ENCODE results near the gene FYB1. TPM values are rescaled to one million over a fixed set of nuclear protein-coding genes. Genes with fewer than 3 reads are reported as not detected.
"Not testable (repeated sequence)": the region's sequence is repeated elsewhere in the genome, so short reads cannot be mapped to it uniquely, and the experiment has no call there.

The FYB1 gene
- total and polyA plus RNA-seq, 8 donors = 2.0 to 22.9 (median 4.2) TPM

DNA sequence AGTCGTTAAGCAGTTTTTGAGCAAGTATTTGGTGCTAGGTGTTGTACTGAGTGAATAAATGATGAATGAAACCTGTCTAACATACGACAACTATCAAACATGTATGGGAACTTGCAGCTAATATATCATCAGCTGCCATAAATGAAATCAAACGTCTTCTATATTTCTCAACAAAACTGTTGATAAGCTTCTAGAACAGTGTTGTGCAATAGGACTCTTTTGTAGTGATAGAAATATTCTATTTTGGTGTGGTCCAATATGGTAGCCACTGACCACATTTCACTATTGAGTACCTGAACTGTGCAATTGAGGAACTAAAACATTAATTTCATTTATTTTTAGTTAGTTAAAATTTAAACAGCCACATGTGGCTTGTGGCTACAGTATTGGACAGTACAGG lies 16.3 kb upstream of the FYB1 start:
- no peaks in the 10 kb centered on the region for H3K27me3 ChIP-seq
- H3K27ac ChIP-seq = no peak overlapping the region
- H3K4me1 ChIP-seq = peaks cover 0 to 9% (median 0%) of the 10 kb centered on the region in 4 donors
- TF ChIP-seq POLR2AphosphoS5 (IDR thresholded peaks at IDR 0.05) (no peak), POLR2A (IDR thresholded peaks at IDR 0.05) (no peak), EP300 (IDR thresholded peaks at IDR 0.05) (no peak)
- TF ChIP-seq, protein P1, sequence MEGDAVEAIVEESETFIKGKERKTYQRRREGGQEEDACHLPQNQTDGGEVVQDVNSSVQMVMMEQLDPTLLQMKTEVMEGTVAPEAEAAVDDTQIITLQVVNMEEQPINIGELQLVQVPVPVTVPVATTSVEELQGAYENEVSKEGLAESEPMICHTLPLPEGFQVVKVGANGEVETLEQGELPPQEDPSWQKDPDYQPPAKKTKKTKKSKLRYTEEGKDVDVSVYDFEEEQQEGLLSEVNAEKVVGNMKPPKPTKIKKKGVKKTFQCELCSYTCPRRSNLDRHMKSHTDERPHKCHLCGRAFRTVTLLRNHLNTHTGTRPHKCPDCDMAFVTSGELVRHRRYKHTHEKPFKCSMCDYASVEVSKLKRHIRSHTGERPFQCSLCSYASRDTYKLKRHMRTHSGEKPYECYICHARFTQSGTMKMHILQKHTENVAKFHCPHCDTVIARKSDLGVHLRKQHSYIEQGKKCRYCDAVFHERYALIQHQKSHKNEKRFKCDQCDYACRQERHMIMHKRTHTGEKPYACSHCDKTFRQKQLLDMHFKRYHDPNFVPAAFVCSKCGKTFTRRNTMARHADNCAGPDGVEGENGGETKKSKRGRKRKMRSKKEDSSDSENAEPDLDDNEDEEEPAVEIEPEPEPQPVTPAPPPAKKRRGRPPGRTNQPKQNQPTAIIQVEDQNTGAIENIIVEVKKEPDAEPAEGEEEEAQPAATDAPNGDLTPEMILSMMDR (IDR thresholded peaks at IDR 0.05) = no peak
- H3K36me3 ChIP-seq = no peaks in the 10 kb centered on the region
- 38 to 63% (median 57%) methylated on average over 3 of the region's 3 CpGs for WGBS, 5 donors
- intact Hi-C loops (cut with DNase I; ENCODE audit: low total_unique reads) = no loop called here
- H3K9me3 ChIP-seq = peaks cover 0 to 6% (median 0%) of the 10 kb centered on the region in 4 donors
- DNase-seq = no peak
- H3K4me3 ChIP-seq = no peak overlapping the region

DNA sequence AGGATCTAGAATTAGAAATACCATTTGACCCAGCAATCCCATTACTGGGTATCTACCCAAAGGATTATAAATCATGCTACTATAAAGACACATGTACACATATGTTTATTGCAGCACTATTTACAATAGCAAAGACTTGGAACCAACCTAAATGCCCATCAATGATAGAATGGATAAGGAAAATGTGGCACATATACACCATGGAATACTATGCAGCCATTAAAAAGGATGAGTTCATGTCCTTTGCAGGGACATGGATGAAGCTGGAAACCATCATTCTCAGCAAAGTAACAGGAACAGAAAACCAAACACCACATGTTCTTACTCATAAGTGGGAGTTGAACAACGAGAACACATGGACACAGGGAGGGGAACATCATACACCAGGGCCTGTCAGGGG lies 15.1 kb upstream of the FYB1 start:
- intact Hi-C loops (cut with DNase I; ENCODE audit: low total_unique reads); H3K4me1 ChIP-seq; DNase-seq; H3K27ac ChIP-seq; H3K36me3 ChIP-seq; H3K9me3 ChIP-seq; H3K27me3 ChIP-seq; H3K4me3 ChIP-seq: not testable (repeated sequence)
- 71 to 93% (median 87%) methylated on average over 1 of the region's 1 CpG for WGBS, 5 donors

DNA sequence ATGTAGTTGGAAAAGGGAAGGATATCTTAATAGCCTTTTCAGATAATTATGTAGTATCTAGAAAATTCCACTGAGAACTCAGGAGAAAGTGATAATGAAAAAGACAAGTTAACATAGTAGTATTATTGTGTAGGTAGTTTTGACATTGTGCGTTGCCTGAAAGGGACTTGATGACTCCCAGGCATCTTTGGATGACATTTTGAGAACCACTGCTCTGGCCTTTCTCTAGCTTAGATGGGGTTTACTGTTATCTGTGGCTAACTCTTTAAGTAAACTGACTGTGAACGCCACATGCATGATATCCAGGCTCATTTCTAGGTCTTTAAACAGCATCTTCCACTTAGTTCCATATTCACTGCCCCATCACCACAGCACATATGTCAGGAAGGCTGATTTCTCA lies 14.4 kb upstream of the FYB1 start:
- intact Hi-C loops (cut with DNase I; ENCODE audit: low total_unique reads) = no loop called here
- DNase-seq = no peak
- Histone ChIP-seq H3K27ac (no peak overlapping the region), H3K9me3 (no peaks in the 10 kb centered on the region), H3K36me3 (no peaks in the 10 kb centered on the region), H3K27me3 (no peaks in the 10 kb centered on the region), H3K4me3 (no peak overlapping the region), H3K4me1 (peaks cover 0 to 7% (median 0%) of the 10 kb centered on the region in 4 donors)
- 68 to 80% (median 70%) methylated on average over 2 of the region's 2 CpGs for WGBS, 5 donors
- TF ChIP-seq, protein P1 (IDR thresholded peaks at IDR 0.05) = no peak
- no peak for TF ChIP-seq POLR2AphosphoS5 (IDR thresholded peaks at IDR 0.05)
- no peak for TF ChIP-seq POLR2A (IDR thresholded peaks at IDR 0.05)
- TF ChIP-seq EP300 (IDR thresholded peaks at IDR 0.05) = no peak

DNA sequence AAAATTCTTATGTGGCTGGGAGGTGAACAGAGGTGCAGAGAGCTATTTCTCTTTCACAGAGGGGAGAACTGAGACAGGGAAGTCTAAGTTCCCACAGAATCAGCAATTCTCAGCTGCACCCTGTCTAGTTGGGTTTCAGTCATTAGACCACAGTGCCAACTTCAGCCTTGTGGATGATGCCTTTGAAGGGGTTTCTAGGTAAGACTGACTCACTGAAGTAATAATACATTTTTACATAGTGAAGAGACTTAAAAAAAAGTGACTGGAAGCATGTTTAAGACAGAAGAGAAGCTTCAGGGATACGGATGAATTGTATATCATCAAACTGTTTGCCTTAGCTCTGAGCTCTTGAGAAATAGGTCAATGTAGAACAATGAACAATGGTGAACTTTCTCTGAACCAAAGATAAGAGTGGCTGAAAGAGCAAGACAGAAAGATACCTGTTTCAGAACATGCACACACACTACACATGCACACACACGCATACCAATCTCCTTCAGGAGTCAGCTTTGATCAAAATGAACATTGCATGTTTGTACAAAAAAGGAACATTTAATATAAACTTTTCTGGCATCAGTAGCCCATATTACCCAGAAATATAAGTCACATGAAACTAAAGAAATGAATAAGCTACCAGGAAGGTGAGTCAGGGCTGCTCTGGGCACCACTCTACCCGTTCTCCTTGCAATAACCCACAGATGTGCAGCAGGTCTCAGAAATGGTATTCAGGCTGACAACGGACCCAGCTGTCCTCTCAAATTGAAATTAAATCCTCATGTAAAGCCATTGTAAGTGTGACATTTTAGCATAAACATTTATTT lies 12.6 kb upstream of the FYB1 start:
- H3K27ac ChIP-seq = no peak overlapping the region
- no peaks in the 10 kb centered on the region for H3K36me3 ChIP-seq
- H3K4me1 ChIP-seq = peaks cover 0 to 4% (median 0%) of the 10 kb centered on the region in 4 donors
- H3K27me3 ChIP-seq = no peaks in the 10 kb centered on the region
- intact Hi-C loops (cut with DNase I; ENCODE audit: low total_unique reads) = no loop called here
- WGBS, 5 donors = 52 to 72% (median 58%) methylated on average over 4 of the region's 4 CpGs
- DNase-seq = no peak
- TF ChIP-seq, protein P1 (IDR thresholded peaks at IDR 0.05) = no peak
- TF ChIP-seq POLR2AphosphoS5 (IDR thresholded peaks at IDR 0.05) = no peak
- no peak for TF ChIP-seq POLR2A (IDR thresholded peaks at IDR 0.05)
- TF ChIP-seq EP300 (IDR thresholded peaks at IDR 0.05) = no peak
- H3K4me3 ChIP-seq = no peak overlapping the region
- no peaks in the 10 kb centered on the region for H3K9me3 ChIP-seq

DNA sequence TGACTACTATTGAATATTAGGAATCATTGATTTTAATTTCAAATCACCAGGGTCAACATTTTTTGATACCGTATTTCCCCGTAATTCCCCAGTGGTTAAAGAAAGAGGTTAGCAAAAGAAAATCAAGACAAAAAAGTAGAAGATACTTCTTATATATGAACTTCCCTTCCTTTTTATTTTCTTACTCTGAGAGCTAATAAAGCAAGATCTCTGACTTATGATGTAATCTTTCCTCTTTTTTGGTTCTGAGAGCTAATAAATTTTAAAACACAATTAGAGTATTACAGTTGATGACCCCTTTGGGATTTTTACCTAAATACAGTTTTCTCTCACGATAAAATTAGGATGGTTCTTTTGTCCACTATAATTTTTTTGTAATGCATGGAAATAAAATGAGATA lies 9.2 kb upstream of the FYB1 start:
- WGBS, 5 donors = 80 to 94% (median 86%) methylated on average over 3 of the region's 3 CpGs
- peaks cover 0 to 18% (median 6%) of the 10 kb centered on the region in 4 donors for H3K4me1 ChIP-seq

More for the DNA sequence above, 9.2 kb upstream of the FYB1 start:
- intact Hi-C loops (cut with DNase I; ENCODE audit: low total_unique reads) = loop anchor here (10.0 kb wide), 2 partner anchors 56 to 316 kb away; no protein-coding TSS in a partner anchor
- Histone ChIP-seq H3K9me3 (no peaks in the 10 kb centered on the region), H3K4me3 (no peak overlapping the region), H3K27me3 (no peaks in the 10 kb centered on the region), H3K36me3 (no peaks in the 10 kb centered on the region), H3K27ac (no peak overlapping the region)
- TF ChIP-seq POLR2AphosphoS5 (IDR thresholded peaks at IDR 0.05) (no peak), EP300 (IDR thresholded peaks at IDR 0.05) (no peak), POLR2A (IDR thresholded peaks at IDR 0.05) (no peak)
- TF ChIP-seq, protein P1 (IDR thresholded peaks at IDR 0.05) = no peak
- no peak for DNase-seq

Data from stomach (tissue), 9 donors.